Stomach (tissue), 9 donors: Measurements from ENCODE around the gene CISD3. TPM values are rescaled to one million over a fixed set of nuclear protein-coding genes. Genes with fewer than 3 reads are reported as not detected.
"Not testable (repeated sequence)": the region's sequence is repeated elsewhere in the genome, so short reads cannot be mapped to it uniquely, and the experiment has no call there.

ENCODE experiments used
- DNase-seq, 2 donors: peaks; one replicate each; pipeline versions ENCODE4 v3.0.0 to v3.0.0-alpha.2; 2013 to 2019
- H3K27ac ChIP-seq, 5 donors: fragments of 200-600 bp in 4 of 5; sonication (generic) in 4 of 5; one replicate each; pipeline ENCODE4 v1.5.1; 2013 to 2019; ENCODE audit warnings: mild to moderate bottlenecking in 1 of 5, moderate library complexity in 1 of 5
- H3K27me3 ChIP-seq, 3 donors: fragments of 200-600 bp; sonication (generic); one replicate each; pipeline ENCODE4 v1.5.1; 2017 to 2019; ENCODE audit warnings: mixed run types in 1 of 3
- H3K36me3 ChIP-seq, 4 donors: fragments of 200-600 bp; sonication (generic); 1 replicate in 3 of 4; 2 replicates in 1 of 4; pipeline ENCODE4 v1.5.1; 2016 to 2019
- H3K4me1 ChIP-seq, 4 donors: fragments of 200-600 bp; sonication (generic); one replicate each; pipeline ENCODE4 v1.5.1; 2016 to 2019
- H3K4me3 ChIP-seq, 4 donors: fragments of 200-600 bp; sonication (generic) in 3 of 4; one replicate each; pipeline ENCODE4 v1.5.1; 2016 to 2019; ENCODE audit warnings: mild to moderate bottlenecking in 1 of 4
- H3K9me3 ChIP-seq, 4 donors: fragments of 200-600 bp; sonication (generic); one replicate each; pipeline ENCODE4 v1.5.1; 2016 to 2019
- CTCF ChIP-seq, 7 experiments: fragments of 450-650 bp in 4 of 7; fragments of 200-600 bp in 3 of 7; sonication (generic) in 3 of 7; IDR thresholded peaks; one replicate each; pipeline ENCODE4 v1.5.1; 2016 to 2019; ENCODE audit warnings: antibody characterized with exemption in 7 of 7, control low read depth in 2 of 7, mild to moderate bottlenecking in 1 of 7
- EP300 ChIP-seq: sonication (generic); formaldehyde crosslinking; IDR thresholded peaks from one replicate; pipeline ENCODE4 v1.6.1; 2017; ENCODE audit warnings: antibody characterized with exemption
- POLR2A ChIP-seq, 4 donors: fragments of 450-650 bp; IDR thresholded peaks; one replicate each; pipeline ENCODE4 v1.6.1; 2016; ENCODE audit warnings: antibody characterized with exemption in 4 of 4, control low read depth in 2 of 4, mild to moderate bottlenecking in 1 of 4, moderate library complexity in 1 of 4
- POLR2AphosphoS5 ChIP-seq, 3 donors: sonication (generic); formaldehyde crosslinking; IDR thresholded peaks; one replicate each; pipeline ENCODE4 v1.6.1; 2016; ENCODE audit warnings: antibody characterized with exemption in 3 of 3
- WGBS, 5 donors: extraction: QIAGEN DNeasy Blood & Tissue Kit in 3 of 5; methylation state at CpG; one replicate each; pipeline versions ENCODE4 v1.1.5 to v1.1.7; 2013 to 2018; 5-methylcytosine and 5-hydroxymethylcytosine counted together
- intact Hi-C: fragments of 100-400 bp; cut with DNase I; formaldehyde crosslinking; loops from one replicate; pipeline ENCODE4 v1.15.1; 2023; ENCODE audit warnings: low total_unique reads
- polyA plus RNA-seq, 3 donors: library from polyadenylated mRNA; stranded (reverse); fragments of 200-250 nt; gene quantifications; one replicate each; pipeline ENCODE4 v1.2.3, GENCODE V29; 2013
- total RNA-seq, 5 donors: library from RNA; depleted of rRNA; stranded (reverse); fragments of >200 nt; gene quantifications; one replicate each; pipeline versions ENCODE4 v1.1.0 to v1.2.3, GENCODE V29; 2014 to 2016
- donor health status: healthy with polysubstance abuse.
- donor health status: Bipolar disorder and iron deficiency.
- donor health status: healthy.

The CISD3 gene
- total and polyA plus RNA-seq, 8 donors: 4.0 to 79.9 (median 33.7) TPM

GRCh38 chr17:38720941-38721340 lies 9.2 kb upstream of the CISD3 start:
- Histone ChIP-seq H3K4me1 (peaks cover 13 to 42% (median 31%) of the 10 kb centered on the region in 4 donors), H3K27ac (no peak overlapping the region), H3K36me3 (peaks cover 52 to 98% (median 91%) of the 10 kb centered on the region in 4 donors), H3K27me3 (no peaks in the 10 kb centered on the region), H3K9me3 (no peaks in the 10 kb centered on the region), H3K4me3 (no peak overlapping the region)
- WGBS, 5 donors: 80 to 89% (median 86%) methylated on average over 6 of the region's 6 CpGs
- intact Hi-C loops: no loop called here
- TF ChIP-seq CTCF (IDR thresholded peaks at IDR 0.05) (no peak), POLR2A (IDR thresholded peaks at IDR 0.05) (no peak), EP300 (no peak), POLR2AphosphoS5 (IDR thresholded peaks at IDR 0.05) (no peak)
- DNase-seq: no peak

DNA sequence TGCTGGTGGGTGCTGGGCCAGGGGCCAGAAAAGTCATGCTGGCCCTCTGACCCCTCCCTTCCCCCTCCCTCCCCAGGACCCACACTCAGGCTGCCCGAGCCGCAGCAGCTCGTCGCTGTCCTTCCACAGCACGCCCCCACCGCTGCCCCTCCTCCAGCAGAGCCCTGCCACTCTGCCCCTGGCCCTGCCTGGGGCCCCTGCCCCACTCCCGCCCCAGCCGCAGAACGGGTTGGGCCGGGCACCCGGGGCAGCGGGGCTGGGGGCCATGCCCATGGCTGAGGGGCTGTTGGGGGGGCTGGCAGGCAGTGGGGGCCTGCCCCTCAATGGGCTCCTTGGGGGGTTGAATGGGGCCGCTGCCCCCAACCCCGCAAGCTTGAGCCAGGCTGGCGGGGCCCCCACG lies 8.3 kb upstream of the CISD3 start:
- TF ChIP-seq POLR2A (IDR thresholded peaks at IDR 0.05) (no peak), CTCF (IDR thresholded peaks at IDR 0.05) (no peak), POLR2AphosphoS5 (IDR thresholded peaks at IDR 0.05) (no peak), EP300 (no peak)
- no peak for DNase-seq
- Histone ChIP-seq H3K9me3 (no peaks in the 10 kb centered on the region), H3K27me3 (no peaks in the 10 kb centered on the region), H3K4me3 (no peak overlapping the region), H3K27ac (no peak overlapping the region), H3K4me1 (peaks cover 13 to 44% (median 33%) of the 10 kb centered on the region in 4 donors), H3K36me3 (peaks cover 44 to 89% (median 83%) of the 10 kb centered on the region in 4 donors)
- intact Hi-C loops: no loop called here
- WGBS, 5 donors: 84 to 95% (median 88%) methylated on average over 5 to 16 of the region's 16 CpGs

DNA sequence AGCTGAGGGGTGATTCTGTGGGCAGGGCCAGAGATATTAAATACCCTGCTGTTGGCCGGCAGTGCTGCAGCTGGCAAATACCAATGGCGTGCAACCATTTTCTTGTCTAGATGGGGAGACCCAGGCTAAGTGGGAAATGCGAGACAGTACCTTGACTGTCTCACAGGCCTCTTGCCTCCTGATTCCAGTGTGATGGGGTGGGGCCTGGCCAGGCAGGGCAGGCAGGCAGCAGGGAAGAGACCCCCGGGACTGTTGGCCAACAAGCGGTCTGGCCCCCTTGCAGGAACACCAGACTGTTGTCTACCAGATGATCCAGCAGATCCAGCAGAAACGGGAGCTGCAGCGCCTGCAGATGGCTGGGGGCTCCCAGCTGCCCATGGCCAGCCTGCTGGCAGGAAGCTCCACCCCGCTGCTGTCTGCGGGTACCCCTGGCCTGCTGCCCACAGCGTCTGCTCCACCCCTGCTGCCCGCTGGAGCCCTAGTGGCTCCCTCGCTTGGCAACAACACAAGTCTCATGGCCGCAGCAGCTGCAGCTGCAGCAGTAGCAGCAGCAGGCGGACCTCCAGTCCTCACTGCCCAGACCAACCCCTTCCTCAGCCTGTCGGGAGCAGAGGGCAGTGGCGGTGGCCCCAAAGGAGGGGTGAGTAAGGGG lies 5.7 kb upstream of the CISD3 start:
- WGBS, 5 donors: 27 to 43% (median 33%) methylated on average over 9 to 16 of the region's 16 CpGs
- DNase-seq: peak; percentile 77 to 88
- no peaks in the 10 kb centered on the region for H3K27me3 ChIP-seq
- no peaks in the 10 kb centered on the region for H3K9me3 ChIP-seq
- H3K36me3 ChIP-seq: peaks cover 32 to 63% (median 57%) of the 10 kb centered on the region in 4 donors
- no peak for TF ChIP-seq POLR2A (IDR thresholded peaks at IDR 0.05)
- peak in 1 of 3 donors; percentile 49 for TF ChIP-seq POLR2AphosphoS5 (IDR thresholded peaks at IDR 0.05)
- H3K27ac ChIP-seq: peak overlapping the region in 3 of 5 donors; percentile 1 to 20 (median 13)
- H3K4me1 ChIP-seq: peaks cover 22 to 51% (median 42%) of the 10 kb centered on the region in 4 donors
- intact Hi-C loops: no loop called here
- peak overlapping the region in 1 of 4 donors; percentile 12 for H3K4me3 ChIP-seq

DNA sequence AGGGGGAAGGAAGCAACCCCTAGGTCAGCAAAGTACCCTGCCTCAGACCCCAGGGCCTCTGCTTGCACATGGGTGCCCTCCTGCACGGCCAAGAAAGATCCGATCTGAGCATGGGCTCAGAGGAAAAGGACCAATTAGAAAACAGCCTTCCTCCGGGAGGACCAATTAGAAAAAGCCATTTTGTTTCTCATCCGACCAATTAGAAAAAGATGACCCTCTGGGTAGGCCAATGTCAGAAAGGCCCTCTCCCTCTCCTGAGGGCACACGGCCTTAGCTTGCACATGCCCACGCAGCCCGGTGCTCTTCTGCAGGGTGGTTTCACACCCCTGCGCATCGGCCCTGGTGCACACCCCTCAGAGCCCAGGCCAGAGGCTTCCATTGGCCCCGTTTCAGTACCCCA lies 5.1 kb upstream of the CISD3 start:
- Histone ChIP-seq H3K27me3 (no peaks in the 10 kb centered on the region), H3K4me1 (peaks cover 26 to 55% (median 44%) of the 10 kb centered on the region in 4 donors), H3K27ac (peak overlapping the region in 1 of 5 donors; percentile 13), H3K36me3 (peaks cover 32 to 57% (median 51%) of the 10 kb centered on the region in 4 donors), H3K9me3 (no peaks in the 10 kb centered on the region), H3K4me3 (peak overlapping the region in 1 of 4 donors; percentile 12)
- 55 to 70% (median 62%) methylated on average over 10 of the region's 10 CpGs for WGBS, 5 donors
- DNase-seq: no peak
- TF ChIP-seq POLR2AphosphoS5 (IDR thresholded peaks at IDR 0.05) (no peak), CTCF (IDR thresholded peaks at IDR 0.05) (no peak), POLR2A (IDR thresholded peaks at IDR 0.05) (no peak), EP300 (no peak)
- intact Hi-C loops: no loop called here

DNA sequence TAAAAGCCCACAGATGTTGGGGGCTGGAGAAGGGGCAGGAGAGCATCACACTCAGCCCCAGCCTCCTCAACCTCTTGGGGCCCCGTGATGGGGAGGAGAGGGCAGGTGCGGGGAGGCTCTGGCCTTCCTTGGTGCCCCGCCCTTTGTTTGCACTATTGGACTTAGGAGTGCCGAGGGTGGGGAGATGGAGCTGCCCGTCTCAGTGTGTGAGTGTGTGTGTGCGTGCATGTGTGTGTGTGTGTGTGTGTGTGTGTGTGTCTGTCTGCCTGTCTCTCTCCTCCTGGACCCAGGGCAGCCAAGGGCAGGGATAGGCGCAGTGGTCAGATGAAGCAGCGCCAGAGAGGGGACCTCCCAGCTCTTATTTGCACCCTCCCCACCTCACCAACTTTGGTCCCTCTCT lies 4.0 kb upstream of the CISD3 start:
- peaks cover 30 to 63% (median 48%) of the 10 kb centered on the region in 4 donors for H3K4me1 ChIP-seq
- H3K27ac ChIP-seq, H3K27me3 ChIP-seq, H3K4me3 ChIP-seq, intact Hi-C loops, H3K9me3 ChIP-seq: not testable (repeated sequence)
- peak in 1 of 2 donors; percentile 79 for DNase-seq
- peaks cover 25 to 46% (median 40%) of the 10 kb centered on the region in 4 donors for H3K36me3 ChIP-seq
- WGBS, 5 donors: 20 to 43% (median 28%) methylated on average over 2 to 8 of the region's 8 CpGs
